Right lobe of liver (tissue), 4 donors: Measurements from ENCODE around the gene TMEM80.

Experiments used
- POLR2A ChIP-seq: fragments of 450-650 bp; IDR thresholded peaks from one replicate; pipeline ENCODE4 v1.6.1; 2017; ENCODE audit warnings: antibody characterized with exemption, mild to moderate bottlenecking
- TF ChIP-seq, protein P1 (sequence below), 4 donors: fragments of 200-600 bp in 3 of 4; fragments of 450-650 bp in 1 of 4; IDR thresholded peaks; one replicate each; pipeline versions ENCODE4 v1.5.1 to v1.8.0; 2016 to 2022; ENCODE audit warnings: antibody characterized with exemption in 4 of 4, mild to moderate bottlenecking in 2 of 4
- donor health status: DM: no; HTN: no; CAD: no.
- donor health status: DM: no; HTN: no; CAD: no.
- donor health status: DM: no; HTN: yes; CAD: no.

DNA sequence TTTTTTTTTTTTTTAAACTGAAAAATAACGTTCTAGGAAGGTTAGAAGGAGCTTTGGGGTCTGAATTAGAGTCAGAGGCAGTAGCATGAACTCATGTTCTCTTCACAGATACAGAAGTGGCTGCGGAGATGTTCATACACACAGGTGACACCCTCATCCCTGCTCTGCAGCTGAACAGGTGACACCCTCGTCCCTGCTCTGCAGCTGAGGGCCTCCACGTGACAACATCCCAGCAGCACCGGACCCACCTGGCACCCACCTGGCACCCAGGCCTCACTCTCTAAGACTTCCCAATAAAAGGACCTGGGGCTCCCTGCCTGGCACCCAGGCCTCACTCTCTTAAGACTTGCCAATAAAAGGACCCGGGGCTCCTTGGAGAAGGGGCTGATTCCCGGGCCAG lies 38.8 kb upstream of the TMEM80 start:
- TF ChIP-seq, protein P1, sequence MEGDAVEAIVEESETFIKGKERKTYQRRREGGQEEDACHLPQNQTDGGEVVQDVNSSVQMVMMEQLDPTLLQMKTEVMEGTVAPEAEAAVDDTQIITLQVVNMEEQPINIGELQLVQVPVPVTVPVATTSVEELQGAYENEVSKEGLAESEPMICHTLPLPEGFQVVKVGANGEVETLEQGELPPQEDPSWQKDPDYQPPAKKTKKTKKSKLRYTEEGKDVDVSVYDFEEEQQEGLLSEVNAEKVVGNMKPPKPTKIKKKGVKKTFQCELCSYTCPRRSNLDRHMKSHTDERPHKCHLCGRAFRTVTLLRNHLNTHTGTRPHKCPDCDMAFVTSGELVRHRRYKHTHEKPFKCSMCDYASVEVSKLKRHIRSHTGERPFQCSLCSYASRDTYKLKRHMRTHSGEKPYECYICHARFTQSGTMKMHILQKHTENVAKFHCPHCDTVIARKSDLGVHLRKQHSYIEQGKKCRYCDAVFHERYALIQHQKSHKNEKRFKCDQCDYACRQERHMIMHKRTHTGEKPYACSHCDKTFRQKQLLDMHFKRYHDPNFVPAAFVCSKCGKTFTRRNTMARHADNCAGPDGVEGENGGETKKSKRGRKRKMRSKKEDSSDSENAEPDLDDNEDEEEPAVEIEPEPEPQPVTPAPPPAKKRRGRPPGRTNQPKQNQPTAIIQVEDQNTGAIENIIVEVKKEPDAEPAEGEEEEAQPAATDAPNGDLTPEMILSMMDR (IDR thresholded peaks at IDR 0.05): no peak
- no peak for TF ChIP-seq POLR2A
